ENCODE data around the gene NKAP. TPM values are rescaled to one million over a fixed set of nuclear protein-coding genes. Genes with fewer than 3 reads are reported as not detected.

The NKAP gene
- total RNA-seq, 1 donor = 5.5 TPM

- no peak for TF ChIP-seq CTCF (IDR thresholded peaks at IDR 0.05; ENCODE audit: insufficient read depth, low read length)
- no peak for DNase-seq (ENCODE audit: low read depth)
- no peak overlapping the region for H3K4me3 ChIP-seq (ENCODE audit: low read depth, low read length)
These were observed 64.8 kb downstream of the NKAP start for GRCh38 chrX:119878740-119879139.

DNA sequence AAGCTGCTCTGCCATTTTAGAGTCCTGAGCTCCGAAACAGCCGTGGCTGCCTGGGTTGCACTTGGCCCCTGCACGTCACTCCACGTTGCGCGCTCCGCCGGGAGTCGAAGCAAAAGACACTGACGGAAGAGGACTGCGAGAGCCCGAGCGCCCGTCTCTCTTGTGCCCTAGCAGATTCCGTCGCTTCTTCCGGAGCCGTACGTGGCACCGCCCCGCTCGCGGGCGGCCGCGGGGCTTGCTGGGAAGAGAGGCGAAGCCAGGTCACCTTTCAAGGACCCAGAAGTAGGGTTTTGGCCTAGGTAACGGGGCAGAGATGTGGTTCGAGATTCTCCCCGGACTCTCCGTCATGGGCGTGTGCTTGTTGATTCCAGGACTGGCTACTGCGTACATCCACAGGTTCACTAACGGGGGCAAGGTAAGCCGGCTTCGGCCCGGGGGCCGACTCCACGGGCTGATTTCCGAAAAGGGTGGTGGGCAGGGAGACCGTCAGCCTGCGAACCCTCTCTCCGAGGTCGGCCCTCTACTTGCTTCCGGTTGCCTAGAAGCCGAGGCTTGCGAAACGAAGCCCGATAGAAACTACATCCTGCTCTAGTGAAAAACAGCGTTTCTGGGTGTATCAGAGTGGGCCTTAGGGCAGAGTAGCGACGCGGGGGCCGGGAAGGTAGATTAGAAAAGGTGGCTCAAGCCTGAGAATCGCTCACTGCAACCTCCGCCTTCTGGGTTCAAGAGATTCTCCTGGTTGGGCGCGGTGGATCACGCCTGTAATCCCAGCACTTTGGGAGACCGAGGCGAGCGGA lies 71.8 kb downstream of the NKAP start, which contains the start of the genes NDUFA1 and RNF113A:
TSS of gene NDUFA1 (plus strand) at position 234 of the 797 bp plus-strand sequence. CDS start at position 314, 80 bp downstream.
TSS of gene RNF113A (minus strand) at position 135 of the 797 bp plus-strand sequence. CDS start at position 15, 120 bp downstream.
- TF ChIP-seq CTCF (IDR thresholded peaks at IDR 0.05; ENCODE audit: insufficient read depth, low read length) = no peak
- peak within 1 kb of the TSS; percentile 79 for H3K4me3 ChIP-seq (ENCODE audit: low read depth, low read length)
- peak; percentile 72 for DNase-seq (ENCODE audit: low read depth)

DNA sequence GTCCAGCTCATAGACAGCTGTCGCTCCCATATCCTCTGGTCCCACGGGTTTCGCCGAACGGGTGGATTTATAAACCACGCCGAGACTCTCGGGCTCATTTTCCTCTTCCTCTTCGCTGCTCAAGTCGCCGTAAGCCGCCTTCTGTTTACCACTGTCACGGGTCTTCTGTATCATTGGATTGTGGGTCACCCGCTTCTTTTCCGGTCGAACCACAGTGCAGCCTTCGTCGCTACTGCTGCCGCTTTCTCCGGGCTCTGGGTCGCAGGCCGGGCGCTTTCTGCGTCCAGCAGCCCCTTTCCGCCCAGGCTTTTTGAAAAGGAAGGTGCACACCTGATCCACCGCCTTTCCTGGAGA lies 72.3 kb downstream of the NKAP start:
- DNase-seq (ENCODE audit: low read depth) = no peak
- peak overlapping the region; percentile 79 for H3K4me3 ChIP-seq (ENCODE audit: low read depth, low read length)
- no peak for TF ChIP-seq CTCF (IDR thresholded peaks at IDR 0.05; ENCODE audit: insufficient read depth, low read length)

Other genes with a start within 250 kb of the NKAP start
- gene SOWAHD, start 185.2 kb downstream of the NKAP start, total RNA-seq (ENCODE audit: low replicate concordance) = not detected in 2 replicates
- gene RPL39, start 152.1 kb downstream of the NKAP start, total RNA-seq (ENCODE audit: low replicate concordance) = 485 and 2,998 TPM in 2 replicates
- gene UPF3B, start 90.8 kb downstream of the NKAP start, total RNA-seq (ENCODE audit: low replicate concordance) = 2.1 and 7.5 TPM in 2 replicates
- gene RNF113A, start 72.0 kb downstream of the NKAP start, total RNA-seq (ENCODE audit: low replicate concordance) = 10.0 and 11.7 TPM in 2 replicates
- gene NDUFA1, start 71.9 kb downstream of the NKAP start, total RNA-seq (ENCODE audit: low replicate concordance) = 63.3 and 111 TPM in 2 replicates
- gene AKAP14, start 47.9 kb downstream of the NKAP start, total RNA-seq (ENCODE audit: low replicate concordance) = not detected in 2 replicates
- gene RHOXF2B, start 133.9 kb upstream of the NKAP start, total RNA-seq (ENCODE audit: low replicate concordance) = not detected in 2 replicates
- not detected in 2 replicates for gene RHOXF1, start 172.2 kb upstream of the NKAP start, total RNA-seq (ENCODE audit: low replicate concordance)
- gene RHOXF2, start 214.9 kb upstream of the NKAP start, total RNA-seq (ENCODE audit: low replicate concordance) = not detected in 2 replicates

Data from fibroblast of the aortic adventitia (primary cell).